Neural cell (in vitro differentiated cells): ENCODE measurements around the gene IFT22. TPM values are rescaled to one million over a fixed set of nuclear protein-coding genes. Genes with fewer than 3 reads are reported as not detected.

Experiments used
- H2AFZ ChIP-seq: fragments of 200-600, 300-800 bp; sonication (generic), shearing (Covaris generic); 2 replicates; pipeline ENCODE4 v1.6.0; 2014; ENCODE audit warnings: low read depth, mild to moderate bottlenecking, antibody characterized with exemption, low read length, moderate library complexity
- H3F3A ChIP-seq: fragments of 200-600 bp; shearing (Covaris generic); 2 replicates; pipeline ENCODE4 v1.6.1; 2016; ENCODE audit warnings: mild to moderate bottlenecking, moderate library complexity, mixed read lengths, antibody characterized with exemption, low read length; ENCODE audit not compliant: insufficient read depth, poor library complexity, severe bottlenecking
- H3K27ac ChIP-seq: fragments of 200-600, 300-800 bp; sonication (generic), shearing (Covaris generic); 2 replicates; pipeline ENCODE4 v1.5.1; 2014; ENCODE audit warnings: mild to moderate bottlenecking, low read length, moderate library complexity
- H3K27me3 ChIP-seq: fragments of 300-800, 200-600 bp; sonication (generic), shearing (Covaris generic); 2 replicates; pipeline ENCODE4 v1.6.0; 2014; ENCODE audit warnings: mild to moderate bottlenecking, low read depth, low read length, moderate library complexity; ENCODE audit not compliant: insufficient read depth
- H3K36me3 ChIP-seq: fragments of 300-800, 200-600 bp; sonication (generic), shearing (Covaris generic); 2 replicates; pipeline ENCODE4 v1.5.1; 2014; ENCODE audit warnings: mild to moderate bottlenecking, antibody characterized with exemption, low read length, moderate library complexity; ENCODE audit not compliant: insufficient read depth
- H3K4me2 ChIP-seq: fragments of 300-800, 200-600 bp; sonication (generic), shearing (Covaris generic); 2 replicates; pipeline ENCODE4 v1.6.0; 2014; ENCODE audit warnings: mild to moderate bottlenecking, low read length
- H3K4me3 ChIP-seq: fragments of 300-800, 200-600 bp; sonication (generic), shearing (Covaris generic); 2 replicates; pipeline ENCODE4 v1.5.1; 2014; ENCODE audit warnings: mild to moderate bottlenecking, low read length, moderate library complexity
- H3K79me2 ChIP-seq: fragments of 200-600 bp; shearing (Covaris generic); replicated peaks from 2 replicates; pipeline ENCODE4 v1.6.0; 2014; ENCODE audit warnings: mild to moderate bottlenecking, low read length, moderate library complexity; ENCODE audit not compliant: insufficient read depth
- H3K9ac ChIP-seq: fragments of 300-800, 200-600 bp; sonication (generic), shearing (Covaris generic); 2 replicates; pipeline ENCODE4 v1.6.1; 2016; ENCODE audit warnings: mild to moderate bottlenecking, low read length, mixed read lengths
- H3K9me2 ChIP-seq: fragments of 200-600 bp; shearing (Covaris generic); 2 replicates; pipeline ENCODE4 v1.6.1; 2016; ENCODE audit warnings: mild to moderate bottlenecking, low read length, mixed read lengths; ENCODE audit not compliant: insufficient read depth
- H3K9me3 ChIP-seq: fragments of 200-600, 300-800 bp; sonication (generic), shearing (Covaris generic); 2 replicates; pipeline ENCODE4 v1.6.1; 2016; ENCODE audit warnings: mild to moderate bottlenecking, mixed run types, low read length, moderate library complexity, mixed read lengths
- H4K20me1 ChIP-seq: fragments of 200-600 bp; shearing (Covaris generic); 2 replicates; pipeline ENCODE4 v1.6.1; 2016; ENCODE audit warnings: mild to moderate bottlenecking, mixed run types; ENCODE audit not compliant: insufficient read depth
- EP300 ChIP-seq: fragments of 450-650 bp; conservative IDR thresholded peaks from 2 replicates; pipeline ENCODE4 v1.6.1; 2014; ENCODE audit warnings: antibody characterized with exemption, mild to moderate bottlenecking, moderate library complexity; ENCODE audit not compliant: poor library complexity, severe bottlenecking
- EZH2 ChIP-seq: fragments of 200-600, 300-800 bp; shearing (Covaris generic), sonication (generic); IDR thresholded peaks from 2 replicates; pipeline ENCODE4 v1.6.1; 2014; ENCODE audit warnings: antibody characterized with exemption, low read length, borderline replicate concordance, mild to moderate bottlenecking; ENCODE audit not compliant: insufficient read depth, poor library complexity, severe bottlenecking
- MXI1 ChIP-seq: fragments of 450-650 bp; conservative IDR thresholded peaks from 2 replicates; pipeline ENCODE4 v1.6.1; 2014; ENCODE audit warnings: antibody characterized with exemption, mild to moderate bottlenecking; ENCODE audit not compliant: poor library complexity, severe bottlenecking
- POLR2AphosphoS5 ChIP-seq: IDR thresholded peaks from 2 replicates; pipeline ENCODE4 v1.6.1; 2012
- RAD21 ChIP-seq: fragments of 450-650 bp; conservative IDR thresholded peaks from 2 replicates; pipeline ENCODE4 v1.6.1; 2014; ENCODE audit warnings: antibody characterized with exemption, mild to moderate bottlenecking, moderate library complexity
- REST ChIP-seq: IDR thresholded peaks from 2 replicates; pipeline ENCODE4 v1.6.1; 2012; ENCODE audit warnings: borderline replicate concordance
- SMC3 ChIP-seq: fragments of 450-650 bp; conservative IDR thresholded peaks from 2 replicates; pipeline ENCODE4 v1.6.1; 2014; ENCODE audit warnings: antibody characterized with exemption, mild to moderate bottlenecking, moderate library complexity; ENCODE audit not compliant: poor library complexity
- TAF1 ChIP-seq: IDR thresholded peaks from 2 replicates; pipeline ENCODE4 v1.6.1; 2012; ENCODE audit warnings: low read depth
- polyA plus RNA-seq: library from polyadenylated mRNA; depleted of rRNA; stranded (reverse); fragments of >200 nt; gene quantifications from 2 replicates; pipeline ENCODE4 v1.2.3, GENCODE V29; 2014
- TF ChIP-seq, protein P1 (sequence below): fragments of 450-650 bp; IDR thresholded peaks from 2 replicates; pipeline ENCODE4 v1.5.1; 2014; ENCODE audit warnings: antibody characterized with exemption, mild to moderate bottlenecking, moderate library complexity; ENCODE audit not compliant: poor library complexity, severe bottlenecking

IFT22 gene
- polyA plus RNA-seq, 1 donor from 2014 or later: 50.9 TPM

- TF ChIP-seq EP300: no peak
- TF ChIP-seq MXI1: no peak
- TF ChIP-seq, protein P1, sequence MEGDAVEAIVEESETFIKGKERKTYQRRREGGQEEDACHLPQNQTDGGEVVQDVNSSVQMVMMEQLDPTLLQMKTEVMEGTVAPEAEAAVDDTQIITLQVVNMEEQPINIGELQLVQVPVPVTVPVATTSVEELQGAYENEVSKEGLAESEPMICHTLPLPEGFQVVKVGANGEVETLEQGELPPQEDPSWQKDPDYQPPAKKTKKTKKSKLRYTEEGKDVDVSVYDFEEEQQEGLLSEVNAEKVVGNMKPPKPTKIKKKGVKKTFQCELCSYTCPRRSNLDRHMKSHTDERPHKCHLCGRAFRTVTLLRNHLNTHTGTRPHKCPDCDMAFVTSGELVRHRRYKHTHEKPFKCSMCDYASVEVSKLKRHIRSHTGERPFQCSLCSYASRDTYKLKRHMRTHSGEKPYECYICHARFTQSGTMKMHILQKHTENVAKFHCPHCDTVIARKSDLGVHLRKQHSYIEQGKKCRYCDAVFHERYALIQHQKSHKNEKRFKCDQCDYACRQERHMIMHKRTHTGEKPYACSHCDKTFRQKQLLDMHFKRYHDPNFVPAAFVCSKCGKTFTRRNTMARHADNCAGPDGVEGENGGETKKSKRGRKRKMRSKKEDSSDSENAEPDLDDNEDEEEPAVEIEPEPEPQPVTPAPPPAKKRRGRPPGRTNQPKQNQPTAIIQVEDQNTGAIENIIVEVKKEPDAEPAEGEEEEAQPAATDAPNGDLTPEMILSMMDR: no peak
- no peak for TF ChIP-seq RAD21
- TF ChIP-seq SMC3: no peak
- Histone ChIP-seq H3K4me3 (no peak overlapping the region), H3K9me2 (no peaks in the 10 kb centered on the region)
Measured at GRCh38 chr7:101332026-101332425, 10.4 kb upstream of the IFT22 start.

DNA sequence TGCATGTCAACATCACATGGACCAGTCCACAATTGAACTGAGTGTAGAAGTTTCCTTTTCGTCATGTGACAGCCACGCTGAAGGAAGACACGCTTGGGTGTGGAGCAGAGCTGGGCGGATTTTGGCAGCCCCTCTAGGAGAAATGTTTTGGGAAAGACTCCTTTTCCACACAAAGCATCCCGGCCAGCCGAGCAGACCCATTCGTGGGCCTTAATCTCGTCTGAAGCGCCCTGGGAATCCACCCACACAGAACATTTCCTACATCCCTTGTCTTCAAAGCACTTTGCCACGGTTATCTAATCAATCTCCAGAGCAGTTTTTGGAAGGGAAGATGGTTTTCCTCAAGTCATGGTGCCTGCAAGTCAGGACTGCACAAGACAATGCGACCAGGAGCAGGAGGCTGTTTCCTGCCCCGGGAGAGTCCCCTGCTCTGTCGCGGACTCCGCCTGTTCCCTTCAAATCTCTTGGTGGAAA lies 8.4 kb upstream of the IFT22 start:
- Histone ChIP-seq H3K9ac (no peak overlapping the region), H3F3A (no peaks in the 10 kb centered on the region), H3K36me3 (no peaks in the 10 kb centered on the region), H3K4me2 (no peak overlapping the region), H4K20me1 (no peaks in the 10 kb centered on the region), H3K9me3 (no peaks in the 10 kb centered on the region), H3K27me3 (no peaks in the 10 kb centered on the region), H3K9me2 (no peaks in the 10 kb centered on the region), H2AFZ (no peak overlapping the region), H3K79me2 (no peaks in the 10 kb centered on the region), H3K27ac (no peak overlapping the region), H3K4me3 (no peak overlapping the region)
- no peak for TF ChIP-seq REST

More at GRCh38 chr7:101332026-101332425, 10.4 kb upstream of the IFT22 start:
- H3K79me2 ChIP-seq: no peaks in the 10 kb centered on the region
- H3K9ac ChIP-seq: no peak overlapping the region
- H4K20me1 ChIP-seq: no peaks in the 10 kb centered on the region
- H3K4me2 ChIP-seq: no peak overlapping the region
- no peaks in the 10 kb centered on the region for H3K27me3 ChIP-seq
- H3K27ac ChIP-seq: no peak overlapping the region
- H3K36me3 ChIP-seq: no peaks in the 10 kb centered on the region
- no peak overlapping the region for H2AFZ ChIP-seq
- H3K9me3 ChIP-seq: no peaks in the 10 kb centered on the region
- no peaks in the 10 kb centered on the region for H3F3A ChIP-seq

DNA sequence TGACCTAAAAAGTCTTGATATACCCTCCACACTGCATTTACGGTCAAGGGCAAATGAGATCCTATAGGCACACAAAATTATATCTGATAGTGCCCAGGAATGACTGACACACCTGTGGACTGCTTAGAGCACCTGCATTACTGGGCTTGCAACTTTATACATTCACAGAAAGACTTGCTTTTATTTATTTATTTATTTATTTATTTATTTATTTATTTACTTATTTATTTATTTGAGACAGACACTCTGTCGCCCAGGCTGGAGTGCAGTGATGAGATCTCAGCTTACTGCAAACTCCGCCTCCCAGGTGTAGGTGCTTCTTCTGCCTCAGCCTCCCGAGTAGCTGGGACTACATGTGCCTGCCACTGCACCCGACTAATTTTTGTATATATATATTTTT lies 6.5 kb upstream of the IFT22 start:
- H3K4me2 ChIP-seq: no peak overlapping the region
- no peak overlapping the region for H3K9ac ChIP-seq
- H2AFZ ChIP-seq: no peak overlapping the region
- no peaks in the 10 kb centered on the region for H3K36me3 ChIP-seq
- H3K79me2 ChIP-seq: no peaks in the 10 kb centered on the region
- no peaks in the 10 kb centered on the region for H4K20me1 ChIP-seq
- no peaks in the 10 kb centered on the region for H3K9me3 ChIP-seq
- no peaks in the 10 kb centered on the region for H3K9me2 ChIP-seq
- H3F3A ChIP-seq: no peaks in the 10 kb centered on the region
- TF ChIP-seq EZH2 (no peak), REST (no peak), POLR2AphosphoS5 (no peak), EP300 (no peak), RAD21 (no peak), TAF1 (no peak)
- no peak overlapping the region for H3K4me3 ChIP-seq
- no peak overlapping the region for H3K27ac ChIP-seq
- no peaks in the 10 kb centered on the region for H3K27me3 ChIP-seq
